HG02870 (cell line): Measurements from ENCODE around the gene PLA2G2C.
"Not testable (repeated sequence)": the region's sequence is repeated elsewhere in the genome, so short reads cannot be mapped to it uniquely, and the experiment has no call there.

Source experiments
- ATAC-seq: cut with Tn5 transposase; IDR thresholded peaks from one replicate; pipeline ENCODE4 v1.9.1; 2021; ENCODE audit warnings: mild to moderate bottlenecking, moderate library complexity; ENCODE audit not compliant: unreplicated experiment

Gene PLA2G2C, protein sequence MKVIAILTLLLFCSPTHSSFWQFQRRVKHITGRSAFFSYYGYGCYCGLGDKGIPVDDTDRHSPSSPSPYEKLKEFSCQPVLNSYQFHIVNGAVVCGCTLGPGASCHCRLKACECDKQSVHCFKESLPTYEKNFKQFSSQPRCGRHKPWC

DNA sequence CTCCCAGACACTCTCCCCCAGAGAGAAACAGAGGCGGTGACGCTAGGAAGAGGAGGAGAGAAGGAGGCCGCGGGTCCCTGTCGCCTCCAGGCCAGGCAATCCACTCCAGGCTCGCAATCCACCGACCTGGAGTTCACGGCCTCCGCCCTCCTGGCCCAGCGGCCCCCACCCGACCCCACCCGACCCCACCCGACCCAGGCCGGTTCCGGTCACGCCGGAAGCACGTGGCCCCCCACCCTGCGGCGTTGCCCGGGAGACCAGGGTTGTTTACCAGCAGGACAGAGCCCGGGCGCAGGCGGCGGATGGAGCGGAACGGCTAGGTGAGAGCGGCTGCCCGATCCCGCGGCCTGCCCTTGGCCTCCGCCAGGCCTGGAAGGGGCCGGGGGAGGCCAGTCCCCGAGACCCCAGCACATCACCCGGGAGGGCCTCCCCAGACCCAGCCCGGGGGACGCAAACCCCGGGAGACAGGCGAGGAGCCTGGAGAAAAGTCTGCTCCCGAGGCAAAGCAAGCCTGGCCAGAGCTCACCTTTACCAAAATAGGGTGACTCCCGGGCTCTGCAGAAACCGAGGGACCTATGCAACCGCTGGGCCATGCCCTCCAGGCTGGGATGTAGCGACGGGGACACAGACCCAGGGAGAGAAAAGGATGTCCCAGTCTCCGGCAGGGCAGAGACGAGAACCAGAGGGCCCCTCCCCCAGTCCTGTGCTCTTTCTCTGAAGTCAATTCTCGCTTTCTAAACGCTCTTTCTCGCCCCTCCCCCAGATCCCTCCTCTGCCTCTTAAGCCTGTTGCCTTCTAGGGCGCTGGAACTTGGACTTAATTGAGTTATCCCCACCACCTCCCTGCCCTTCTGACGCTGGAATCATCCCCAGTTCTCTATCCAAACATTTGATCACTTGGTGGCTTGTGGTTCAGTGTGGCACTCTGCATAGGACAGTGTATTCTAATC, at the start of gene PLA2G2C, which contains the start of gene UBXN10:
PLA2G2C (minus strand) TSS at position 685 of the 949 bp plus-strand sequence. CDS start 9,155 bp downstream, outside the sequence.
UBXN10 (plus strand) TSS at position 263 of the 949 bp plus-strand sequence. CDS start 4,466 bp downstream, outside the sequence.
- no peak for ATAC-seq

DNA sequence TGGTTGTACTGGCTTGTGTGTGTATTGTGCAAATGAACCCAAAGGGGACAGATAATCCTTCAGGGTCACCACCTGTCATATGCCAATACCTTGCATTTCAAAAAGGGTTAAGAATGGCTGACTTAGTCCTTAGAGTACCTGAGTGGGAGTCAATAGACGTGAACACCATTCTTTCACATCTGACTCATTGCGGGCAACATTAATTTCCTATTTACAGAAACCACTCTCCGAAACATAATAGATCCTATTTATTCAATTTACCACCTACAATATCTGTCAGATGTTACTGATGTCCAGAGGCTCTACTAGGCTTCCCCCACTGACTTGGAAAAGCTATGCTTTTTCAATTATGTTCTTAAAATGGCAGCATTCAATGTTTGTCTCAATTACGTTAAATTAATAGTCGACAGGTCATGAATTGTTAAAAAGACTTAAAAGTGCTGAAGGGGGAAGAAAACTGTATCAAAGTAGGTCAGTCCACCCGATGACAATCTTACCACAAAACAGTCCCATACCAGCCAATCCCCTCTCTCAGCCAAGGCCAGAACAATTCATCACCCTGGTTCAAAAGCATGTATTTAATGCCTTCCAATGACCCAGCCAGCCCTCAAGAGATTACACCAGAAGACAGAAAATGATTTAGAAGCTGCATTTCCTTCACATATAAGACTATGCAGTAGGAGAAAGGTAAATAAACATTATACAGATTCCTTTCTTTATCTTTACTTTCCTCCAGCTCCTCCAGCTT, 48.6 kb upstream of the PLA2G2C start:
- ATAC-seq: no peak

DNA sequence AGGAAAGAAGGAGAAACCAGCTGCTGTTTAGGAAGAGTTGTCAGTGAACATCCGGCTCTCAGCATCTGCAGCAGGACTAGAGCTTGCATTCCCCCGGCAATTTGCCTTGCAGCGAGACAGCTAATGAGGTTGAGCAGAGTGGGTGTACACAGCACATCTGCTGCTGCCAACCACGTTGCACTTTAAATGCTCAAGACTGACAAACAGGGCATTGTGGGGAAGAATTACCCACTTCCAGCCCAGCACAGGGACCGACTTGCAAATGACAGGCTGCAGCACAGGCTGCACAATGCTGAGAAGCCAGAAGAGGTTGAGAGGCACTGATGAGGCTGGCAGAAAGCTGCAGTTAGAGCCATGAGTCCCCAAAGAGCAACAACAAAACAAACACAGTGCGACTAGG, 47.5 kb upstream of the PLA2G2C start:
- no peak for ATAC-seq

DNA sequence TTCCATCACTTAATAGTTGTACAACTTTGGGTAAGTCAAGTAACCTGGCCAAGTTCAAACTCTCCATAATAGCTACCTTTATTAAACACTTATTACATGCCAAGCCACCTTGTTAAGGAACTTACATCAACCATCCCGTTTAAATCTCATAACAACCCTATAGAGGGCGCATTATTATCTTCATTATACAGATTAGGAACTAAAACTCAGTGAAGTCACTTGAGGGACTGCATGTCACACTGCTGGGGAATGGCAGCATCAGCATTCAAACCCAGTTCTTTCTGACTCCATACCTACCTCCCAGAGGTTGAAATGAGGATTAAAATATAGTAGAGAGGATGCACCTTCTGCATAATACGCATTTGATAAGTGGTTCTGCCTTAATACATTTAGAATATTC, 47.1 kb upstream of the PLA2G2C start:
- no peak for ATAC-seq

DNA sequence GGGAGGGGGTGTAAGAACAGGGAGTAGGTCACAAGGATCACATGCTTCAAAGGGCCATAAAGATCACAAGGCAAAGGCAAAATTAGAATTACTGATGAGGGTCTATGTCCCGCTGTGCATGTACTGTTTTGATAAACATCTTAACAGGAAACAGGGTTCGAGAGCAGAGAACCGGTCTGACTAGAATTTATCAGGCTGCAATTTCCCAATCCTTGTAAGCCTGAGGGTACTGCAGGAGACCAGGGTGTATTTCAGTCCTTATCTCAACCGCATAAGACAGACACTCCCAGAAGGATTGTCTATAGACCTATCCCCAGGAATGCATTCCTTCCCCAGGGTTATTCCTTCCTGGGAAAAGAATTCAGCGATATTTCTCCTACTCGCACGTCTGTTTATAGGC, 46.2 kb upstream of the PLA2G2C start:
- ATAC-seq: not testable (repeated sequence)

DNA sequence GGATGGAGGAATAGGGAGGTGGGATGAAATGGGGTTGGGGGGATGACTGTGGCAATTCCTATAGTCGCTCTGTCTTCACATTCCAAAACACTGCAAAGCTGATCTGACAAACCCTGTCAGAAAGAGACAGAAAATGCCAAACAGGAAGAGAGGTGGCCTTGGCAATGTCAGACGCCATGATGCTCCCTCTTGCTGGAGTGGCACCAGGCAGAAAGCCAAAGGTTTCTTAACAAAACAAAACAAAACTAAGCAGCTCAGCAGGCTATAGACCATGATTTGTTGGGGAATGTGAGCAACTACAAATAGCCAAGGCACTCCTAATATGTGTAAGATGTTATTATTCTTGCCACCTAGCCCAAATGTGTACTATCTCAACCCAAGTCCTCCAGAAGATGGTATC, 42.9 kb upstream of the PLA2G2C start:
- ATAC-seq: no peak

DNA sequence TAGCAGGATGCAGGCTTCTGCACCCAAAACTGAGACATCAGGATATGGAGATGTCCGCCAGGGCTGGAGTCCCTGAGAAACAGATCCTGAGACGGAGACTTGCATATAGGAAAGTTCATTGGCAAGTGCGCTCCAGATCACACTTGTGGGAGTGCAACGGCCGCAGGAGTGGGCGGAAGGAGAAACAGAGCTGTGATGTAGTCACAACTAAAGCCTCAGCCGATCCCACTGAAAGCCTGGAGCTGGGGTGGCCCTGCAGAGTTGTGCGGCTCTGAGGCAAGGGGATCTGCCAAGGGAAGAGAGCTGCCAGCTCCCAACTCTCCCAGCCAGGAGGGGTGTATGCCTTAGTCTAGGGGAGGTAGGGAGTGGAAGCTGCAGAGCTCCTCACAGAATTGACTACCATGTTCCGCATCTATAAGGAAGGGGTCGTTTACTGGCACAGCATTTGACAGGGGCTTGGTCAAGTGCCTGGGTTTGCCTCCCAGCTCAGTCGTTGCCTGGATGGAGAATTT, 42.1 kb upstream of the PLA2G2C start:
- ATAC-seq: no peak

DNA sequence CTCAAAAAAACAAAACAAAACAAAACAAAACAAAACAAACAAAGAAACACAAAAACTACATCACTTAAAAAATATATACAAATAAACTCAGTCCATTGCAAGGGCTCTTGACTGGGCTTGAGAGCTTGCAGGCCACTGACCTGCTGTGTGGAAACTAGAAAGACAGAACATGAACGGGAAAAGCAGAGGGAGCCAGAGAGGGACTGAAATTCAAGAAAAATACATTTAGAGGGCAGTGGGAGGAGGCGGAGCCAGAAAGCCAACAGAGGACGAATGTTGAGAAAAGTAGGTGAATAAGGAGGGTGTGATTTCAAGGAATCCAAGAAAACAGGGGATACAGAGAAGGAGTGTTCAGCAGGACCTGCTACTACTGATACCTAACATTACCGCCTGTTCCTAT, 41.4 kb upstream of the PLA2G2C start:
- no peak for ATAC-seq

DNA sequence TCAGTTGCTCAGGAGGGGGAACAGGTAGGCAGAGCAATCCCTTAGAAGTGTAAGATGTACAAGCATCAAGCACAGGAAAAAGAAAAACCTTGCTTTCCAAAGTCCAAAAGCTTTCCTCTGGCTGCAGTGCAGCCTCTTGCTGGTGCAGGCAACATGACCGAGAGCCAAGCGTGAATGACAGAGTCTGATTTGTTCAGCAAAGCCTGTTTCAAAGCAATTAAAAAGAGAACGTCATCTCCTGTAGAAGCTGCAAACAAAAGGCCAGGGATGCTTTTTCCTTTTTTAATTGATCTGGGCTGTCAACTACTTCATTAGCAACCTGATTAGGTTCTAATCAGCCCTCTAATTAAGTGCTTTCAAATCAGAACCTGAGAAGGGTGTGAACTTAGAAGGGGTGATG, 38.2 kb upstream of the PLA2G2C start:
- no peak for ATAC-seq

DNA sequence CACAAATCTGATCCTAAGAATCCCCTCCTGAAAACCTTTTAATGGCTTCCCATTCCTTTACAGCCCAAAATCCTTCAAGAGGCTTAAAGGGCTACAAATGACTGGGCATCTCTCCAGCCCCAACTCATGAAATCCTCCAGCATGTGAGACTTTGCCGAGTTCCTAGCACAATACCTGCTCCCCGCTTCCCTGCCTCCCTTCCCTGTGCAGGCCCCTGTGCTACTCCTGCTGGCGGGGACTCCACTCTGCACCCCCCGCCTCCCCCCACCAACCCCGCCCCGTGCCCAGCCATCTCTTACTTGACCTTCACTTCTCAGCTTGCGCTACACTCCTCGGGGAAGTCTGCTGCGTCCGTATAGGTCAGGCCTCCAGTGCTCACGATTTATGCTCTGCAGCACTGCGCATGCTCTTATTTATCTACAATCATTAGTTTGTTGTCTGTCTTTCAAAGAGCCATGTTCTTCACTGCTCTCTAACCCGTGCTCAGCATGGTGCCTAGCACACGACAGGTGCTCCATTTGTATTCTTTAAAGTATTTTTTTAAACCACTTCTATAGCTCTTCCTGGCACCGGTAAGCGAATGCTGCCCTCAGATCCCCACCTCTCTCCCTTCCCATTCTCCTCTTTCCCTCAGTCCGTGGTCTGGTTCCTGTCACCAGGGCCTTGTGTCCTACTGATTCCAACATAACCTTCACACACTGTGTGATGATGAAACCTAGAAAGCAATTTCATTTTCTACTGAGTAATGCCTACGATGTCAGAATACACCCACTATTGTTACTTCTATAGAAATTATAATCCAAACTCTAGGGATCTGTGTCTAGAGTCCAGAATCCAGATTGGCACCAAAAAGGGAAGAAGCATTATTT, 37.5 kb upstream of the PLA2G2C start:
- no peak for ATAC-seq

DNA sequence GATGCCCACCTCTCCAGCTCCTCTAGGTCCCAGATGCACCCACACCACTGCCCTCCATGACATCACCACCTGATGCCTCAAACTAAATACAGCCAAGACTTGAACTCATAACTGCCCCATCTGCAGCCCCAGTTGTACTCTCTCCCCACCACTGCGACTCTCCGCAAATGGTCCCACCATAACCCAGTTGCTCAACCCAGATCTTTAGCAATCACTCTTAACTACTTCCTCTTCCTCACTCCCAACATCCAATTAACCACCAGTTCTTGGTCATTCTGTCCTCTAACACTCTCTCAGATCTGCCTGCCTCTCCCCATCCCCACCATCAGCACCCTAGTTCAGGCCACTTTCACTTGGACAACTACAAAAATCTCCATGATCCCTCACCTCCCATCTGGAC, 36.8 kb upstream of the PLA2G2C start:
- ATAC-seq: no peak

DNA sequence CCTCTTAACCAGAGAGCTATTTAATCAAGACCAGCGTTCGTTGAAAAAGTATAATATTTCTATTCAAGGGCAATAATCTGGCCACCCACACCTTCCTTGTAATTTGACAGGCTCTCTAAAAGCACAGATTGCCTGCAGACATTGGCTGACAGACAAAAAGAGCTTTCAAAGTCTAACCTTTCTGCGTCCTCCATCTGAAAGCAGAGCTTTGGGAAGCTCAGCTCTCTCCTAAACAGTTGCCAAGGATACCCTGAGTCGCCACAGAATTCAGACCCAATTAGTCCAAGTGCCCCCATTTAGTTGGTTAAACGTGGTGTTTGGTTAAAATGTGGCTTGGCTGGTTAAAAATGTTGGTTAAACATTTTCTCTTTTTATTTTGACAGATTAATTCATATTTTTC, 33.7 kb upstream of the PLA2G2C start:
- ATAC-seq: no peak

DNA sequence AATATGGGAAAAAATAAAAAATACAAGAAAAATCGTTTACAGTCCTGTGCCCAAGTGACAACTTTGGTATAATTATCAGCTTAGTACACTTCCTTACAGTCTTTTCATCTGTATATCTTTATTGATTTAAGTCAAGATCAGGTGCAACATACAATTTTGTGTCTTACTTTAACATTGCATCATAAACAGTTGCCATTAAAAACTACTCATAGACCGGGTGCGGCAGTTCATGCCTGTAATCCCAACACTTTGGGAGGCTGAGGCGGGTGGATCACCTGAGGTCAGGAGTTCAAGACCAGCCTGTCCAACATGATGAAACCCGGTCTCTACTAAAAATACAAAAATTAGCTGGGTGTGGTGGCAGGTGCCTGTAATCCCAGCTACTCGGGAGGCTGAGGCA, 32.7 kb upstream of the PLA2G2C start:
- not testable (repeated sequence) for ATAC-seq

DNA sequence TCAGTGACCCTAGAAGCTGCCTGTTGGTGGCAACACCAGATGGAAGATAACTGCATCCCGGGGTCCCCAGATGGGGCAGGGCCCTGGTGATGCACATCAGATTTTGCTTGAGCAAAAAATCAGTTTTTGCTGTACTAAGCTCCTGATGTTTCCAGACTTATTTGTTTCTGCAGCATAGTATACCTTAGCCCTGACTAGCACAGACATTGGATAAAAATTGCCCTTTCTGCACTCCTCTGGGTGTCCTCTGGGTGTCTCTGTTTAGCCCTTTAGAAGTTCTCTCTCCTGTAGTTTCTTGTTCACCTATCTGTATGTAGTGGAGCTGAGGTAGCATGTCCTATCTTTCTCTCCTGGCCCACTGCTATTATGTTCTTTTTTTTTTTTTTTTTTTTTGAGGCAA, 30.3 kb upstream of the PLA2G2C start:
- ATAC-seq: no peak

DNA sequence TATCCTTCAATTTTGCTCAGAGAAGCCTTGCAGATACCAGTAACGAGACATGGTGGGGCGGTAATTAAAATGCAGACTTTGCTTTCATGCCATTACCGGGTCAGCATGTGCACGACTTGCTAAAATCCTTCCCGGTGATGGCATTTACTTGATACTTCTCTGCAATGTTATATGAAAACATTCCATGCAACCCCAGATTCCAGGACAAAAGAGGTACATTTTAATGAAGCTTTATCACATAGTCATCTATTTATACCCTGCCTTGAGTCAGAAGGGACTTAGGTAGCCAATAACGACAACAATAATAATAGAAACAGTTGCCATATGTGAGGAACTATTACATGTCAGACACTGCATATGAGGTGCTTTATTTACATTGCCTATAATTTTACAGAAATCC, 29.4 kb upstream of the PLA2G2C start:
- ATAC-seq: no peak

DNA sequence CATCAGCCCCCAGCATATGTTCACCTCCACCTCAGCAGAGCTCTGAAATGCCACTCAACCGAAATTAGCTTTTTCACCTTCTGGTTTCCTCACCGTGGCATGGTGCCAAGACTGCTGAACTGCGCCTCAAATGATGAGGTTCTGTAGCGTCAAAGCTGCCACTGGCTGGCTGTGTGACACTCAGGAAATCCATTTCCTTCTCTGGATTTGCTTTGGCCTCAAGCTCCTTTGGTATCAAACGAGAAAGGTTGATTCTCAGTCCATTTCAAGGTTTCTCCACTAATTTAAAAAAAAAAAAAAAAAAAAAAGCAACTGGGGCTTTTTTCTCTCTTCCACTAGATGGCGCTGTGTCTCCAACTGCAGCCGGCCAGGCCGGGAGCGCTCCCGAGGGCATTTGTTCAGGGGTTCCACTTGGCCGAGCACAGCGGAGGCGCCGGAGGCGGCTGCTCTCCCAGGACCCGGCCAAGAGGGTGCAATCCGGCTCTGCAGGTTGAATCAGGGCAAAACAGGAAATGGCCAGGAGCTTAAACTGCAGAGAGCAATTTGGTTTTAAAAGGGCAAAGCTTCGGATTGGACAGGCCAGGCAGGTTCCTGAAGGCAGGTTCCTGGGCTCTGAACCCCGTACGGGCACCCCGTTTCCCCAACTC, 26.5 kb upstream of the PLA2G2C start:
- ATAC-seq: no peak

DNA sequence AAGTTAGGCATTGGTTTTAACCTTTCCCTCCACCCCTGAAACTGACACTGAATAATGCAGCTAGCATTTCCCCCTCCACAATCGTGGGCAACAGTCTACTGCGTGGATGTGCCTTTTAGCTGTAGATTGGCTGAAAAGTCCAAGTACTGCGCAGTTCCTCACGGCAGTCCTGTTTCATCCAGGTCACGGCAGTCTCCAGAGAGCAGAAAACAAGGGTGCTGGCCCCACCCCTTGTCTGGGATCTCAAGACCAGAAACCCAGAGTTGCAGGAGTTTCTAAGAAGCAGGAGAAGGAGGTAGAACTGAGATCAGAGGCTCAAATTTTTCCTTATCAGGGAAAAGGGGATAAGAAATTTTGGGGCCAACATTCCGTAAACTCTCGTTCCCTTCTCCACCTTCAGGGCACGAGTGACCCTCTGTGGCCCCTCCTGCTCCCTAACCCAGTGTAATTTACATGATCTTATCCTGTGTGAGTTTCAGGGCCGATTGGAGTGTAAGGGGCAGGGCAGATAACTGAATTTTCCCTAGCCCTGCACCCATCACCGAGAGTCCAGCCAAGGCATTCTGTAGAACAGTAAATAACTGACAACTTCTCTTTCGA, 25.9 kb upstream of the PLA2G2C start:
- ATAC-seq: no peak

DNA sequence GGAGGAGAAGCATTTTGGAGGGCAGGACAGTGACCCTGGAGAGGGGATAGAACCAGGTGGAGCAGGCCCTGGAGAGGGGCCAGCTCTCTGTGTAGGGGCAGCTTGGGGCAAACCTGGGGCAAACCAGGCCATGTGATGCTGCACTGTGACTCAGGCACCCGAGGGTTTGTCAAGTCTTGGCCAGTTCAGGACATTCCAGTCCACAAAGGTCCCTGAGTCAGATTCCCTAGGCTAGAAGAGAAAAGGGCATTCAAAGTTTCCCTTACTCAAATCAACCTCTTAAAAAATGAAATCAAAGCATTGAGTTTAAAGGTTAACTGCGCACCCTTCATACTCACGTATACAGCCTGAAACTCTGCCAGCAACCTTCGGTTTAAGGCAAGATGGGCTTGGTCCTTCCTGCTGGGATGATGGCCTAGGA, 25.2 kb upstream of the PLA2G2C start:
- ATAC-seq: no peak

DNA sequence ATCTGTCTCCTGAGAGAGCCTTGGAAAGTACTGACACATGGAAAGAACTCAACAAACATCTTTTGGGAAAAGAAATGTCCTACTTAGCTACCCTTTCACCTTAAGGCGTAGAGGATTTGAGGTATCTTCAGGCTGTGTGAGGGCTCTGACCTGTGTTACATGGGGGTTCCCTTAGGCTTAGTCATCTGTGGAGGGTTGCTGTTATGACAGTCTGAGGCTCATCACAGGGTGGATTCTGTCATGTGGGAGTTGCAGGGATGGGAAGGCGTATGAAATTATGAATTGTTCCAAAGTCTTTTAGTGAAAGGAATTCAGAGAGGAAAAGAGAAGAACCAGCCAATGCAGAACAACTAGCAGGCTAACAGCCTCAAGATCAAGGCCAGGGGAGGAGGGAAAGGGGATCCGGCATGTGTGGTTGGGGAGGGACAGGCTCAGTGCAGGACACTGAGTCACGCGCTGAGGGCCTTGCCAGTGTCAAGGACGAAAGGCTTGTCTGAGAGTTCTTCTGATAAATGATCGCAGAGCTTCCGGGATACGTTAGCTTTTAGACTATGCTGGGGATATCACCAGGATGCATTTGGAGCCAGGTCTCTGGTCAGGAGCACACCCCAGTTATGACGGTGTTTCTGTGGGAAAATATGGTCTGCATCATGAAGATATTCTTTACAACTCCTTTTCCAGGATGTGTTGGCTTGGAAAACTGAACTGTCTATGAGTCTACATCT, 24.6 kb upstream of the PLA2G2C start:
- no peak for ATAC-seq
